GM06990 (cell line): ENCODE measurements around the gene PPP1R1C.

Experiments
- DNase-seq: peaks from one replicate; pipeline ENCODE4 v3.0.0-alpha.2; 2011; ENCODE audit not compliant: insufficient read length; ENCODE audit errors: extremely low read depth
- H3K27me3 ChIP-seq: replicated peaks from 2 replicates; pipeline ENCODE4 v1.6.0; 2011; ENCODE audit warnings: low read length; ENCODE audit not compliant: control insufficient read depth, insufficient read depth
- H3K36me3 ChIP-seq: 2 replicates; pipeline ENCODE4 v1.5.1; 2011; ENCODE audit warnings: low read length; ENCODE audit not compliant: control insufficient read depth, insufficient read depth
- H3K4me3 ChIP-seq: replicated peaks from 2 replicates; pipeline ENCODE4 v1.5.1; 2011; ENCODE audit warnings: low read depth, mild to moderate bottlenecking, control low read depth, low read length
- CTCF ChIP-seq: IDR thresholded peaks from 2 replicates; pipeline ENCODE4 v1.5.1; 2011; ENCODE audit warnings: low read length, control low read depth, mild to moderate bottlenecking, inconsistent platforms; ENCODE audit not compliant: insufficient read depth, poor library complexity, severe bottlenecking

PPP1R1C gene

GRCh38 chr2:182068811-182069210 is 83.2 kb downstream of the PPP1R1C start:
- DNase-seq = no peak
- Histone ChIP-seq H3K36me3 (no peaks in the 10 kb centered on the region), H3K27me3 (no peaks in the 10 kb centered on the region), H3K4me3 (no peak overlapping the region)
- no peak for TF ChIP-seq CTCF

GRCh38 chr2:182069416-182069815 is 83.8 kb downstream of the PPP1R1C start:
- Histone ChIP-seq H3K4me3 (no peak overlapping the region), H3K36me3 (no peaks in the 10 kb centered on the region), H3K27me3 (no peaks in the 10 kb centered on the region)
- no peak for TF ChIP-seq CTCF
- no peak for DNase-seq

GRCh38 chr2:182069908-182070307 is 84.3 kb downstream of the PPP1R1C start:
- no peak for DNase-seq
- TF ChIP-seq CTCF = no peak
- no peaks in the 10 kb centered on the region for H3K27me3 ChIP-seq
- H3K4me3 ChIP-seq = no peak overlapping the region
- H3K36me3 ChIP-seq = no peaks in the 10 kb centered on the region

GRCh38 chr2:182070736-182071135 is 85.1 kb downstream of the PPP1R1C start:
- no peaks in the 10 kb centered on the region for H3K36me3 ChIP-seq
- no peak for DNase-seq
- TF ChIP-seq CTCF = no peak
- H3K4me3 ChIP-seq = no peak overlapping the region
- H3K27me3 ChIP-seq = no peaks in the 10 kb centered on the region

- Histone ChIP-seq H3K36me3 (no peaks in the 10 kb centered on the region), H3K4me3 (no peak overlapping the region), H3K27me3 (no peaks in the 10 kb centered on the region)
- no peak for DNase-seq
- no peak for TF ChIP-seq CTCF
These were observed 87.2 kb downstream of the PPP1R1C start for GRCh38 chr2:182072861-182073260.

- Histone ChIP-seq H3K27me3 (no peaks in the 10 kb centered on the region), H3K36me3 (no peaks in the 10 kb centered on the region), H3K4me3 (no peak overlapping the region)
- no peak for TF ChIP-seq CTCF
- no peak for DNase-seq
These were observed 88.0 kb downstream of the PPP1R1C start for GRCh38 chr2:182073613-182074012.
